ENCODE results near the gene HTR2A.

HTR2A gene

DNA sequence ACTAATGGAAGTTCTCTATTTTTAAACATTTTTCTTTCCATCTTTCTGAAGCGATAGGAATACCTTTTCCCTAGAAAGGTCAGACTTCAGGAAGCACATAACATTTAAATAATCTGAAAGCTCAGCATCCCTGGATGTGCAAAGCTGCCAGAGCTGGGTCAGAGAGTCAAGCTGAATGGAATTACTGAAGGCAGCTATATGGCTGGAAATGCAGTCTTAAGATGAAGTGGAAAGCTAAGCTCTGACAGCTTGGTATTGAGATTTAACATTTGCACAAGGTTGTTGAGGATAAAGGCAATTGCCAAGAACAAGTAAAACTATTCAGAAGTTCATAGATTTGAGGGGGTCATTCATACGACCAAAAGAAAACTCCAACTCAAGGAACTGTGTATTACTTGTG lies 28.8 kb downstream of the HTR2A start:
- no peak for DNase-seq (ENCODE audit: low read depth)

DNA sequence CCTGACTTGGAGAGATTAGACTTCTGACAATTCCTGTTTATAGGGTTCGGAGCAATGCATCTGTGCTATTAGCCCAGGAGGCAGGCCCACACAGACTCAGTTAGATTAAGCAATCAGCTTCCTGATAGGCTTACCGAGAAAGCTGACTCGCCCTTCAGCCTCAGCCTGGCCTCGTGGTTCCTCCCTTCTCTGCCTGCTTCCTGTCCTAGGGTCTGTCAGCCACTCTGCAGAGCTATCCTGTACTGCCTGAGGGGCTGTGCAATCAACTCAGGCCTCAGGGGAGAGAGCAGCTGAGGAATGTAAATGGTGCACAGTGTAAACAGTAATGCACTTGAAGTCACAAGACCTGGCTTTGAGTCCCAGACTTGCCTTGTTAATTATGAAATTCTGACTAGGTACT lies 30.7 kb downstream of the HTR2A start:
- no peak for DNase-seq (ENCODE audit: low read depth)

DNA sequence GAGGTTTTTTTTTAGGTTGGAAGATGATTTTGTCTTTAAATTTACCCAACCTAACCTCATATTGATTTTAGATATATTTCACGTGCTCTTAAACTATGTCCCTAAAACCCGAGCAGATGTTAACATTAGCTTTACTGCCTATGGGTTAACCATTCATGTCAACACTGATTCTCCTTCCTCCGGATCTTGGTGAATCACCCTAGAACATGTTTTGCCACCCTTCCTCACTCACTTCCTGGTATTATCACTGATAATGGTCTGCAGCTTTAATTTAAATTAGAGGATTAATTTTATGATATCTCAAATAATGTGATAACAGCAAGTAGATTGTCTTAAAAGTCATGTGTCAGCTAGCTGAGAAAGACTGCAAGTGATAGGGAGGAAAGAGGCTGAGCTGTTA lies 31.9 kb downstream of the HTR2A start:
- no peak for DNase-seq (ENCODE audit: low read depth)

DNA sequence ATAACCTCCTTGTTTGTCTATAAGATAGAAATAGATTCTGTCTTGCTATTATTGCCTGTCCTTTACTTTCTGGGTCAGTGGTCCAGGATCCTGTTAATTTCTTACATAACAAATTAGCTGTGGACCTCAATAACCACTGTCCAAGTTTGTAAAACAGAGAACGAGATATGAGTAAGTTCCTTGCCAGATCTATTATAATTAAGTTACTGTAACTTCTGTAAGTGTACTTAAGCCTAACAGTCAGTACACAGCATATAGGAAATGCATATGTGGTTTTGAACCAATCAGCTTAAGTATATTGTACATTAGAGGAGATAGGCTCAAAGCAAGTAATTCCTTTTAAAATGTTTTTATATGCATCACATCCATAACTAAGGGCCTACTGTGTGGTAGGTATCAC lies 34.9 kb downstream of the HTR2A start:
- DNase-seq (ENCODE audit: low read depth) = no peak

DNA sequence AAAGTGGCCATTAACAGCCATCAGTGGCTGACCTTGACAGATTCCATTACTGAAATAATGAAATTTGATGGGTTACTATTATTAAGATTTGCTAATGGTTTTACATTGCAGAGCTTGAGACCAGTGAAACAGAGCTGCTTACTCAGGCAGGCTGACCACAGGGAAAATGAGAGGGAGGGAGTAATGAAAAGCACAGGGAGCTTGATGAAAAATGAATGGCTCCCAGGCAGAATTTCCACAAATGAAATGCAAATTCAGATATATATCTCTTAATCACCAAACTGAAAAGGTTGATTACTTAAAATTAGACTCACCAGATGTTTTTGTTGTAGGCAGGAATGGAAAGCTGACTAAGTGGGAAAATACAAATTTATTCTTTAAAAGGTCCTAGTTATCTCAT lies 36.1 kb downstream of the HTR2A start:
- no peak for DNase-seq (ENCODE audit: low read depth)

DNA sequence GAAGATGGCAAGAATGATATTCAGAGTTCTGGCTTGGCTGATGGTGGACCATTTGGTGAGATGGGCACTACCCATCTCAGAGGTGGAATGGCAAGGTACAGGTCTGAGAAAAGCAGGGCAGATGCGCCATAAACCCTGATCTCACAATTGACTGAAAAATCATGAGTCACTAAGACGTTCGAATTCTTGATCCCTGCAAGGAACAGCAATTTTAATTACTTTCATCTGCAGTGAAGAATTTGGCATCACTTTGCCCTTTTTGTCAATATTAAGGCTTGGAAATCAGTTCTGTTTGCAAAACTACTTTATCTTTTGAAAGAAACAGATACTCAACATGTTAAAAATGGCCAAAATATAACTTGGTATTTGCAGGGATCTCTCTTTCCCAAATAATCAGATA lies 38.1 kb downstream of the HTR2A start:
- DNase-seq (ENCODE audit: low read depth) = no peak

DNA sequence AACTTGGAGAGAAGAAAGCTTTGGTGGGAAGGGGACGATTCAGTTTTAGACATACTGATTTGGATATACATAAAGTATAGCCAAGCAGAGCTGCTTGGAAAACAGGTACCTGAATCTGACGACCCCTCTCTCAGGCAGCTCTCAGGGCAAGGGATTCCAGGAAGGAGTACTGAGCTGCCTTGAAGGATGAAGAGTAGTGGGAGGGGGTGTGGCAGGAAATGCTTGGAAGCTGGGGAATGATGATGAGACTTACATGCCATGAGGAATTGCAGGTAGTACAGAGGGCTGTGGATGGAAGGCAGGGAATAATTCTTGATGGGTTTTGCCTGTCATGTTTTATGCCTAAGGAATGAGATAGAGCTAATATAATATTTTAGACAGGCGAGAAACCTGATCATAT lies 38.7 kb downstream of the HTR2A start:
- no peak for DNase-seq (ENCODE audit: low read depth)

DNA sequence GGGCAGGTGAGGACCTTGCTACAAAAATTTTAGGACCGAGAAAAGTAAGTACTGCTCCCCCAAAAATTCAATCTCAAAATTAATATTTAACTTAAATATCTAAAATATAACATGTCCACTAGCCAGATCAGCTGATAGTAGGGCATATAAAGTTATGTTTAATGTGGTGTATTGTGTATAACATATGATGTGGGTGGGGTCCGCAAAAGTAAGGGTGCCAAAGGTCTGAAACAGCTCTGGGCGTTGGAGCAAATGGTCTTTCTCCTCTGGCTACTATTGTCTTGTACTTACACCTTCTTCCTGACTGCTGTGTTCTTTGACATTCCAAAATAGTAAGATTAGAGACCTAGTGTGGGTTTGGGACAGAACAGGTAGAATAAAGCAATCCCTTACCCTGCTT lies 41.2 kb downstream of the HTR2A start:
- DNase-seq (ENCODE audit: low read depth) = no peak

DNA sequence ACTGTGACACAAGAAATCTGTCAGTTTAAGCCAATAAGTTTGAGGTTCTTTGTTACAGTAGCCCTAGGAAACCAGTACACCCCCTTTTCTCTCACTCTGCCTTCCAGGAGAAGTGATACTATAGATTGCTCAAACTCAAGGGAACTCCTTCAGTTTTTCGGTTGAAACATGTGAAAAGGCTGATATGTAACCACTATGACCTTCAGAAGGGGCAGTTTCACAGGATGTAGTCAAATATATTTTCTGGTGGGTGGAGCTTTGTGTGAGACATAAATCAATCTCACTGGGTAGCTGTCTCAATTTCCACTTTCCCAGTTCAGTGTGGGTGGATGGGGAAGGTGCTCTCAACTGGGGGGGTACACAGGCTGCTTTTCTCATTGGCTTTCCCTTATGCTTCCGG lies 41.7 kb downstream of the HTR2A start:
- no peak for DNase-seq (ENCODE audit: low read depth)

DNA sequence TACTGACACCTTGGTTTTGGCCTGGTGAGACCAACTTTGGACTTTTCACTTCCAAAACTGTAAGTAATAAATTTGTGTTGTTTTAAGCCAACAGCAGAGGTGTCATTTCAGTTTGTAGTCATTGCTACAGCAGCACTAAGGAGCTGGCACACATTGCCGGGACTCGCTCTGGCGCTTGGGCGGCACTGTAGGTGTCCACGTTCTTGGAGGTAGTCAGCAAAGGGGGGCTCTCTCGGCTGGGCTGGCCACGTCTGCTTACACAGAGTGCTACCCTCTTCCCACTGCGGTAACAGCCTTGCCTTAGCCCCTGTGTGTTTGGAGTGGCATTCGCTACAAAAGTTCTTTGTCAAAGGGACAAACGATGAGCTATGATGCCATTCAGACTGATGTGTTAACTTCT lies 44.7 kb downstream of the HTR2A start:
- DNase-seq (ENCODE audit: low read depth) = no peak

DNA sequence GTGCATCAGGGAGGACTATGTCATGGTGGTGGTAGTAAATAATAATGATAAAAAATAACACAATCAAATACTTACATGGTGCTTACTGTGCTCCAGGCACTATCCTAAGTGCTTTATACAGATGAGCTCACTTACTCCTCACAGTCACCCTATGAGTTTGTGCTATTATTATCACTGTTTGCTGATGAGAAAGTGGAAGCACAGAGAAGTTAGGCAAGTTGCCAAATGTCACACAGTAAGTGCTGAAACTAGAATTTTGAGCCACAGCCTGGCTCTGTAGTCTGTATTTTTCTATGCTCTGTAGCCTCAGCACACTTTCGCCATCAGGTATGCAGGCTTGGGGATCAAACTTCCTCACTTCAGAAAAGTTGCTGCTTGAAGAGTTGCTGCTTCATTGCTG lies 46.6 kb downstream of the HTR2A start:
- no peak for DNase-seq (ENCODE audit: low read depth)

DNA sequence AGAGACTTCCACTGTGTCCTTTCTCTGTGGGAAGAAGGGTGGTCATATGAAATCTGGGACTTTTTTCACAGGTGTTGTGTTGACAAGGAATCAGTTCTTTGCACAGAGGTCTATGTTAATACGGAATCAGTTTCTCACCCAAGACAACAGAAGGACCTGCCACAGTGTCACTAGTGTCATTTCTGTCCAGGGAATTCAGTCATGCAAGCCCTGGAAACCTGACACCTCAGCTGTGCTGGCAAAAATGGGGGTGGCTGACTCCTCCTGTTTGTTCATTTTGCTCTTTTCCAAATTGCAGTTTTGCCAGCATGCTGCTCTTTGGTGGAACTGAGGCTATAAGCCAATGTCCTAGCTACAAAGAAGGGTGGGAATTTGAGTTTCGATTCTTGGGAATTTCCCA lies 50.1 kb downstream of the HTR2A start:
- DNase-seq (ENCODE audit: low read depth) = no peak

DNA sequence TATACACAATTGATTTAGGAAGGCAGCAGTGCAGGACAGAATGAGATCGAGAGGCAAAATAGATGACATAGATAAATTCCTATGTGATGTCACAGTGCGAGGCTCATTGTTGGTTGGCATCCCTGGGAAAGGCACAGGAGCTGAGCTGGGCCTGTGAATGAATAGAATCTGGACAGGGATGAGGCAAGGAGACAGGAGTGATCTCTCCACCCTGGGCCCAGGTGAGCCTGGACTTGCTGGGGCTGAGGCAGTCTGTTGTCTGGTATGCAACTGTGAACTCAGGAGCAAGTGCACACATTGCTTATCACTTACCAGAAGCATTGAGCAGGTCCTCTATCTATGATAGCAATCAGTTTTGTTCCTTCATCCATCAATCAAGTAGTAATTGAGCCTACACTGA lies 51.7 kb downstream of the HTR2A start:
- no peak for DNase-seq (ENCODE audit: low read depth)

DNA sequence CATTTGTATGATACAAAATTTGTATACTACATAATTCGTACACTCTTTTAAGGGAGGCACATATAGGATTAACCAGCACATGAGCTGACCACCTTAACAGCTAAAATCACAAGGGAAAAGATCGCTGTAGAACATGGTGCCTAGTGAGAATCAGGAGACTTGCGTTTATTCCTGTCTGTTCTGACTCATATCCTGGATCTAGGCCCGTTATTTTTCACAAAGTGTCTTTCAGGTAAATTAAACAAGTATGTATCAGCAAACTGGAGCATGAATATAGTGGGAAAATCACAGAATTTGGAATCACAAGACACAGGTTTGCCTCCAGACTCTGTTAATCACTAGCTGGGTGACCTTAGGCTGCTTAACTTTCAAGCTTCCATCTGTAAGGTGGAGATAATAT lies 52.4 kb downstream of the HTR2A start:
- DNase-seq (ENCODE audit: low read depth) = no peak

DNA sequence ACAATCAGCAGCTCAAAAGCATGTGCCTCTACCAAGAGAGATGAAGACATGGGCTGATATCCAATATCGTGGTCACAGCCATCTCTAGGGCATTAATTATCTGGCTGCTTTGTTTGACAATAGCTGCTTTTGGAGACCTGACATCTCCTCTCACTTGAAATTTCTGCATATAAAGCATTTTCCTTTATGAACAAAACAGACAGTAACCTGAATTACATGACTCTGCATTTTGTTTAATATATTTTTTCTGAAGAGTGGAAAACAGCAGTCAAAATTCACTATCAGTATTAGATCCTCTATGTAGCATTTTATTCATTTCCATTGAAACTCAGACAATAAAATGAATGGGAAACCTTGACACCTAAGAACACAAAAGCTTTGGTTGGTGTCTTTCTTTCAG lies 57.5 kb downstream of the HTR2A start:
- no peak for DNase-seq (ENCODE audit: low read depth)

DNA sequence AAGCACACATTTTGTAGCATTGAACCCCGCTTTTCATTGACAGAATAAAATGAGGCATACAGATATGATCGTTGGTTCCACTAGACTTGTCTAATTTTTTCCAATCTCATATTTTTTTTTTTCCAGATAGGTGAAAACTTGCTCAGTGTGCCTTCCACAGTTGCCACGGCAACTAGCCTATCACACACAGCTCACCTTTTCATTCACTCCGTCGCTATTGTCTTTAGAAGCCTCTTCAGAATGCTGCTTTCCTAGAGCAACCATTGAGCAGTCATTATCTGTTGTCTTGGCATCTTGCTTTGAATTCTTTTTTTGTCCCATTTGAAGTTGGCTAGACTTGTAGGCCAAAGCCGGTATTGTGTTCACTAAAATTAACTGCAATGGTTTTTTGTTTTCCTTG lies 62.2 kb downstream of the HTR2A start:
- no peak for DNase-seq (ENCODE audit: low read depth)

DNA sequence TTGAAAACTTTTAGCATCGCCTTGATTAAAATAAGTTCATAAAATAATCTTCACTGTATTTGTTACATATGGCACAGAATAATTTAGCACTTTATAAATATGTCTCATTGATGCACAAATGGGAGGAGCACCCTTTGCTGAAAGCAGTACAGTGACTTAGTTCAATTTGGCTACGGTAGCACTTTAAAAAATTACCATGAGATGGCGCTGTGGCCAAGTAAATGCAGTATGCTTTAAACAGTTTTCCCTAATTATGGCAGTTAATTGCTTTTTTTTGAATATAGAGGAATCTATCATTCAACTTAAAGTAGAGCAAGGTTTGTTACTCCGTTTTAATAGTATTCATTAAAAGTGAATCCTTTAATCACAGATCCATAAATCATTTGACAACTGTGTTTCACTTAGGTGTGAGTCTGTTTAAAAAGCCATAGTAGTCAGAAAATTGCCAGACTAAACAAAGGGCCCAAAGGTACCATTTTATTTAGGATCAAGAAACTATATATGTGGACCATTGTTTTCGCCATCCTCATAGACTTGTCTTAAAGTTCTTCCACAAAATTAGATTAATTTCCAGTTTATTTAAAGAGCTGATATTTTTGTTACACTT lies 65.2 kb downstream of the HTR2A start:
- DNase-seq (ENCODE audit: low read depth) = no peak

DNA sequence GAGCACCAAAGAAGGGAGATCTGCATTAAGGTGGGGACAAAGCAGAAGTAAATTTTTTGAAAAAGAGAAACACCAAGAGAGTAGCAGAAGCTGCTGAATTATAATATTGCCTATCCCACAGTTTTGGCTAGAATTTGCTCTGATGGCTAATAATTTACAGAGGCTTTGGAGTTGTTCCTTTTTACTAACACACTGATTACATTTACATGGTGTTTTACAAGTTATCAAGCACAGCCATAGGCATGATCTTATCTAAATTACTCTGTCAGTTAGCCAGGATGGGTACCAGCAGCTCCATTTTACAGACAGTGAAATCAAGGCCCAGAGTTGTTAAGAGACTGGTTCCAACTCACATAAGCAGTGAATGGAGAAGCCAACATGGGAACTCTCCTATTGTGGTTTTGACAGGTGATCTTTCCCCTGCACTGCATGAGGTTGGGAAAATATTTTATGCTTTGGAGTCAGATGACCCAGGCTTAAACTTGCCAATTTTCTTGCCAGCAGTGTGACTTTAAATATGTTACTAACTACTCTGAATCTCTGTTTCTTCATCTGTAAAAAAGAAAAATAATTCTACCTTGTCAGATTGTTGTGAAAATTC lies 66.3 kb downstream of the HTR2A start:
- DNase-seq (ENCODE audit: low read depth) = no peak

DNA sequence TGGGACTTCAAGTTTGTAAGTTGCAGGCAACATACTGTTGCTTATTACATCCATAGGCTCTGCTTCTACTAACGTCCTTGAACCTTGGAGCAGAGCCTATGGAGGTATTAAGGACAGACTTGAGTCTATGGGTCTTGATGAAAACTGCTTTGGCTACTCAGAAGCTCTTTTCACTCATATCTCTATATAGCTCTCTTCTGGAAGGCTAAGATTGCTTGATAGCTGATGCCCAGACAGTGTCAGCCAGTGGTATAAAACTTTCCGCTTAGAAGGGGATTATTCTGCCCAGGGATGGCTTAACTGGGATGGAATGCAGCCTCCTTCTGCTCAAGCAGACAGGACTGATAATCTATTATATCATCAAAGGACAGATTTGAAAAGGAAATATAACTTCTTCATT lies 74.3 kb downstream of the HTR2A start:
- no peak for DNase-seq (ENCODE audit: low read depth)

DNA sequence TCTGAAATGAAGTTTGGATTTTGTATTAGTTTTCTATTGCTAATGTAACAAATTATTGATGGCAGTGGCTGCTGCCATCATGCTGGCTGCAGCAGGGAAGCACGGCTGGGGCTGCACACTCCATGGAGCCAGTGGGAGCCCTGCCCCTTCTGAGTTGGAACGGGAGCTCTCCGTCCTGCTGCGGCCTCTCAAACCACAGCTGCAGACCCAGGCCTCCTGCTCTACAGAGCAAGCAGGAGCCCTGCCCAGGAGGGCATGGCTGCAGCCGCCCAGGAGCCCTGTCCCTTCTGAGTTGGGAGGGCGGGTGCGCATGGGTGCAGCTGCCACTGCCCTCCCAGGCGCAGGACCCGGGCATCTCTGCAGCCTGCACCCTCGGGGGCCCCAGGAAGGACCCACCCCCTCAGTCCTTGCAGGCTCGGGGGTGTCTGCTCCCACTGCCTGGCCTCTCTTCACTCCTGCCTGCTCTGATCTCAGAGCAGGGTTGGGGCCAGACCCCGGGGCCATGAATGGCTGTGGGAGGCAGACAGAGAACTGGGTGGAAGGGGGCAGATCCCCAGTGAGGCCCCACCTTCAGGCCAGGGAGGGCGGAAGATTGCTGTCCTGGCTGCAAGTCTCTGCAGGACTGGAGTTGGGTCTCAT lies 78.9 kb downstream of the HTR2A start:
- no peak for DNase-seq (ENCODE audit: low read depth)

DNA sequence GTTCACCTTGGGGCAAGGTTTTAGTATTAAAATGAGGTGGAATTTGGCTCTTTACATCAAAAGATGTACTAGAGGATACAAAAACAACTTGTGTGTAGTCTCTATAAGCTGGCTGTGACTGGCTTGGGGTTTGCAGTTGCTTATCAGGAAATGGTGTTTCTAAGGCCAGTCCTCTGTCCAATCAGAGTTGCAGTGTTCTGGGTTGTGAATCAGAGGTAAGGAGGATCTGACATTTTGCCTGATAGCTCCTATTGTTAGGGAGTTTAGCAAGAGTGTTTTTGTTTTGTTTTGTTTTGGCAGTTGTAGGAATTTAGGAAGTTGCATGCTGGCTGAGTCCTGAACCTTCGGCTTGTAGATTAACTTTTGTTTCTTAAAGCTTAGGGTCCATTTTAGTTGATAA lies 79.8 kb downstream of the HTR2A start:
- DNase-seq (ENCODE audit: low read depth) = no peak

DNA sequence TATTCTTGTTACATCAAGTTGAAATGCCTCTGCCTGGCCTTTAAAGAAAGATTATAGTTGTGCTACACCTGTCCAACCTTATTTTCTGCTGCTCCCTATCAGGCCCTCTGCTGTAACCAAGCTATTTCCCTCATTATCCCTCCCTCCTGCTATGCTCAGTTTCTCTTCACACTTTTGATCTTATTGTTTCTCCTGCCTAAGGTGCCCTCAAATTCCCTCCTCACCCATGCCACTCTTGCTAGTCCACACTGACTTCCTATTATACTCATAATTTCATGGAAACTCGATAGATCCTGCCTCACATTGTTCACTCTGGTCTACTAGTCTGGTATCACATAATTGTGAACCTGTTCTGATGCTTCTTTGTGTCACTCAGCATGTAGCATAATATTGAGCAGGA lies 80.5 kb downstream of the HTR2A start:
- DNase-seq (ENCODE audit: low read depth) = no peak

DNA sequence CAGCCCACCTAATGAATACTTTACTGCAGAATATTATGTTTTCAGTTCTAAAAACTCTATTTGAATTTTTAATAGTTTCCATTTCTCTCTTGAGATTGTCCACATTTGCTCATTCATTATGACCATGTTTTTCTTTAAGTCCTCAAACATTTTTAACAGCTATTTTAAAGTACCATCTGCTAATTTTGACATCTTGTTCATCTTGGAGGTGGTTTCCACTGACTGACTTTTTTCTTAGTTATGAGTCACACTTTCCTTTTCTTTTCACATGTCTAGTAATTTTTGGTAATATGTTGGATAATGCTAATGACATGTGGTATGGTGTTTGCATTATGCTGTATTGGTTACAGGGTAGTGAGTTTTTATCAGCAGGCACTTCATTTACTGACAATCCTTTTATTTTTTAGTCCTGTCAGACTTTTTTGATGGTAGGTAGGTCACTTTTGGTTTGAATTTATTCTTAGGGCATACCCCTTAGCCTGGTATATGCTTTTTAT lies 84.5 kb downstream of the HTR2A start:
- no peak for DNase-seq (ENCODE audit: low read depth)

DNA sequence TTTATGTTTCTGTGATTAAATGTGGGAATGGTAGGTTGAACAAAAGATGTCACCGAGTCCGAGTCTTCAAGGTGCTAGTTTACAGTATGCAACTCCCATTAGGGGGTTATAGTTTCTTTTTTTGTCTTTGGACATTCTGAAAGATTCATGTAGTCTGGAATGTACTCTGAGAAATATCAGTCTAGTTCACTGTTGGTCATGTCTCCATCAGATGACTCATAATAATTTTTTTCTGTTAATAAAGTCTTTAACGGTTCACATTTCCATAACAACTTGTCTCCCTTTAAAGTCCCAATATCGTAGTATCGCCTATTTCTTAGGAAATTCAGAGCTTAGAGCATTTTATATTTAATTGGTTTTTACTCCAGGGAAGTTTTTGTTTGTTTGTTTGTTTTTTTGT lies 86.4 kb downstream of the HTR2A start:
- DNase-seq (ENCODE audit: low read depth) = no peak
